ENCODE measurements around the gene TNRC6B.
"Not testable (repeated sequence)": the region's sequence is repeated elsewhere in the genome, so short reads cannot be mapped to it uniquely, and the experiment has no call there.

The TNRC6B gene

GRCh38 chr22:40222979-40223378 is 45.3 kb downstream of the TNRC6B start:
- not testable (repeated sequence) for H3K23ac ChIP-seq (ENCODE audit: low read length in 2 of 2); H4K91ac ChIP-seq (ENCODE audit: low read length); H3K36me3 ChIP-seq (ENCODE audit: control insufficient read depth in 1 of 2, insufficient read depth in 2 of 2, low read depth in 1 of 2, low read length in 2 of 2); H2AK5ac ChIP-seq (ENCODE audit: low read length, severe bottlenecking); H3K4ac ChIP-seq (ENCODE audit: low read depth in 1 of 2, low read length in 2 of 2); H2AFZ ChIP-seq (ENCODE audit: low read depth, low read length); H3K9me3 ChIP-seq (ENCODE audit: control insufficient read depth, low read length); H3K4me2 ChIP-seq (ENCODE audit: low read length, poor library complexity, severe bottlenecking); H2BK15ac ChIP-seq (ENCODE audit: low read depth, poor library complexity, severe bottlenecking); H3K27ac ChIP-seq (ENCODE audit: low read length, poor library complexity, severe bottlenecking); H2BK120ac ChIP-seq (ENCODE audit: low read depth, low read length); H3K14ac ChIP-seq (ENCODE audit: low read length in 2 of 2); H3K4me3 ChIP-seq (ENCODE audit: insufficient read depth in 1 of 2, low read depth in 1 of 2, low read length in 2 of 2); H3K18ac ChIP-seq (ENCODE audit: low read depth in 1 of 2, low read length in 2 of 2); H2BK12ac ChIP-seq (ENCODE audit: low read length in 2 of 2); H2BK5ac ChIP-seq (ENCODE audit: low read depth, low read length, poor library complexity, severe bottlenecking); H3K9ac ChIP-seq (ENCODE audit: low read length); H4K8ac ChIP-seq (ENCODE audit: low read length); DNase-seq; H3K27me3 ChIP-seq (ENCODE audit: control insufficient read depth in 1 of 2, insufficient read depth in 1 of 2, low read length in 2 of 2)
- Histone ChIP-seq H3K4me1 (ENCODE audit: control insufficient read depth, insufficient read depth, low read depth, low read length) (peaks cover 17% of the 10 kb centered on the region), H3K79me1 (replicated peaks; ENCODE audit: low read length, poor library complexity, severe bottlenecking) (peaks cover 49% of the 10 kb centered on the region)
- 97% methylated on average over 7 of the region's 8 CpGs for WGBS

DNA sequence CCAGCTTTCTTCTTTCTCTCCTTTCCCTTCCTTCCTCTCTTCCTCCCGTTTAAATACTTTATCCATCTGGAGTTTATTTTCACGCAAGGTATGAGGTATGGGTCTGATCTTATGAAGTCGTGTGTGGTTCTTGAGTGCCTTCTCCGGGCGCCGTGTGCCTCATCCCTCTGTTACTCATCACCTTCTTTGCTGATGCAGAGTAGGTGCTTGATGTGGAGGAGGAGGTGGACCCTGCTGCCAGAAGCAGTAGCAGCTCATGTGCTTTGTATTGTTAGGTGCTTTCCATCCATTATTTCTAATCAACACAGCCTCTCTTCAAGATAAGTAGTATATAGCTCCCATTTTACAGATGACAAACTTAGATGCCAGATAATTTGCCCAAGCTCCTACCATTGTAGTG is 47.0 kb downstream of the TNRC6B start:
- Histone ChIP-seq H2BK12ac (ENCODE audit: low read length in 2 of 2) (no peak overlapping the region), H3K4me2 (ENCODE audit: low read length, poor library complexity, severe bottlenecking) (no peak overlapping the region)
- WGBS = 88% methylated on average over 4 of the region's 6 CpGs

DNA sequence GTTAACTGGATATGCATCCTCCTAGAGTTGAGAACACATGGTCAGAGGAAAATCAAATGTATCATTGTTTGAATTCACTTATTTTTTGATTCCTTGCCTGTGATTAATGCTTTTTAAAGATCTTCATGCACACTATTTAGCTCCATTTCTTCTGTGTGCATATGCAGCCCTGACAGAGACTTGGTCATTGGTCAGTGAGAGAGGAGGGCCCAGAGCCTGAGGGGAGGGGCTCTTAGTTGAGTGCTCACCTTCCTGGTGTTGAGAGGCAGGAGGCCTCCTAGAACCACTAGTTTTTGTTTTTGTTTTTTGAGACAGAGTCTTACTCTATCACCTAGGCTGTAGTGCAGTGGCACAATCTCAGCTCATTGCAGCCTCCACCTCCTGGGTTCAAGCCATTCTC is 48.9 kb downstream of the TNRC6B start:
- Histone ChIP-seq H2BK12ac (ENCODE audit: low read length in 2 of 2) (no peak overlapping the region), H4K8ac (ENCODE audit: low read length) (no peak overlapping the region), H2BK15ac (ENCODE audit: low read depth, poor library complexity, severe bottlenecking) (no peak overlapping the region), H3K9me3 (ENCODE audit: control insufficient read depth, low read length) (no peaks in the 10 kb centered on the region), H3K18ac (ENCODE audit: low read depth in 1 of 2, low read length in 2 of 2) (no peak overlapping the region), H3K4me2 (ENCODE audit: low read length, poor library complexity, severe bottlenecking) (no peak overlapping the region), H3K27me3 (ENCODE audit: control insufficient read depth in 1 of 2, insufficient read depth in 1 of 2, low read length in 2 of 2) (no peaks in the 10 kb centered on the region), H3K79me1 (replicated peaks; ENCODE audit: low read length, poor library complexity, severe bottlenecking) (peaks cover 24% of the 10 kb centered on the region), H2AK5ac (ENCODE audit: low read length, severe bottlenecking) (no peak overlapping the region), H4K91ac (ENCODE audit: low read length) (no peak overlapping the region), H2BK120ac (ENCODE audit: low read depth, low read length) (no peak overlapping the region), H3K27ac (ENCODE audit: low read length, poor library complexity, severe bottlenecking) (no peak overlapping the region), H2AFZ (ENCODE audit: low read depth, low read length) (no peak overlapping the region), H3K9ac (ENCODE audit: low read length) (no peak overlapping the region), H3K4ac (ENCODE audit: low read depth in 1 of 2, low read length in 2 of 2) (no peak overlapping the region), H3K4me1 (ENCODE audit: control insufficient read depth, insufficient read depth, low read depth, low read length) (peaks cover 7% of the 10 kb centered on the region), H3K36me3 (ENCODE audit: control insufficient read depth in 1 of 2, insufficient read depth in 2 of 2, low read depth in 1 of 2, low read length in 2 of 2) (peaks cover 0 to 24% of the 10 kb centered on the region in 2 experiments), H3K14ac (ENCODE audit: low read length in 2 of 2) (no peak overlapping the region), H3K4me3 (ENCODE audit: insufficient read depth in 1 of 2, low read depth in 1 of 2, low read length in 2 of 2) (no peak overlapping the region), H2BK5ac (ENCODE audit: low read depth, low read length, poor library complexity, severe bottlenecking) (no peak overlapping the region), H3K23ac (ENCODE audit: low read length in 2 of 2) (no peak overlapping the region)
- DNase-seq = no peak

More for the DNA sequence above, 47.0 kb downstream of the TNRC6B start:
- H3K27me3 ChIP-seq (ENCODE audit: control insufficient read depth in 1 of 2, insufficient read depth in 1 of 2, low read length in 2 of 2) = no peaks in the 10 kb centered on the region
- H3K36me3 ChIP-seq (ENCODE audit: control insufficient read depth in 1 of 2, insufficient read depth in 2 of 2, low read depth in 1 of 2, low read length in 2 of 2) = peaks cover 0 to 17% of the 10 kb centered on the region in 2 experiments
- no peak overlapping the region for H2BK15ac ChIP-seq (ENCODE audit: low read depth, poor library complexity, severe bottlenecking)
- no peak overlapping the region for H3K14ac ChIP-seq (ENCODE audit: low read length in 2 of 2)
- no peak overlapping the region for H3K27ac ChIP-seq (ENCODE audit: low read length, poor library complexity, severe bottlenecking)
- H4K91ac ChIP-seq (ENCODE audit: low read length) = no peak overlapping the region
- no peak overlapping the region for H4K8ac ChIP-seq (ENCODE audit: low read length)
- no peak for DNase-seq
- peaks cover 14% of the 10 kb centered on the region for H3K4me1 ChIP-seq (ENCODE audit: control insufficient read depth, insufficient read depth, low read depth, low read length)
- H3K4ac ChIP-seq (ENCODE audit: low read depth in 1 of 2, low read length in 2 of 2) = no peak overlapping the region
- peaks cover 39% of the 10 kb centered on the region for H3K79me1 ChIP-seq (replicated peaks; ENCODE audit: low read length, poor library complexity, severe bottlenecking)
- H3K4me3 ChIP-seq (ENCODE audit: insufficient read depth in 1 of 2, low read depth in 1 of 2, low read length in 2 of 2) = no peak overlapping the region
- H3K23ac ChIP-seq (ENCODE audit: low read length in 2 of 2) = no peak overlapping the region
- no peaks in the 10 kb centered on the region for H3K9me3 ChIP-seq (ENCODE audit: control insufficient read depth, low read length)
- no peak overlapping the region for H2AK5ac ChIP-seq (ENCODE audit: low read length, severe bottlenecking)
- no peak overlapping the region for H3K9ac ChIP-seq (ENCODE audit: low read length)
- H2BK5ac ChIP-seq (ENCODE audit: low read depth, low read length, poor library complexity, severe bottlenecking) = no peak overlapping the region
- no peak overlapping the region for H3K18ac ChIP-seq (ENCODE audit: low read depth in 1 of 2, low read length in 2 of 2)
- no peak overlapping the region for H2AFZ ChIP-seq (ENCODE audit: low read depth, low read length)
- no peak overlapping the region for H2BK120ac ChIP-seq (ENCODE audit: low read depth, low read length)

- Histone ChIP-seq H2BK15ac (ENCODE audit: low read depth, poor library complexity, severe bottlenecking) (no peak overlapping the region), H3K9ac (ENCODE audit: low read length) (no peak overlapping the region), H3K4ac (ENCODE audit: low read depth in 1 of 2, low read length in 2 of 2) (no peak overlapping the region), H2AK5ac (ENCODE audit: low read length, severe bottlenecking) (no peak overlapping the region), H3K9me3 (ENCODE audit: control insufficient read depth, low read length) (no peaks in the 10 kb centered on the region), H2BK5ac (ENCODE audit: low read depth, low read length, poor library complexity, severe bottlenecking) (no peak overlapping the region), H3K27me3 (ENCODE audit: control insufficient read depth in 1 of 2, insufficient read depth in 1 of 2, low read length in 2 of 2) (no peaks in the 10 kb centered on the region), H3K14ac (ENCODE audit: low read length in 2 of 2) (no peak overlapping the region), H3K4me3 (ENCODE audit: insufficient read depth in 1 of 2, low read depth in 1 of 2, low read length in 2 of 2) (no peak overlapping the region), H3K79me1 (replicated peaks; ENCODE audit: low read length, poor library complexity, severe bottlenecking) (peaks cover 22% of the 10 kb centered on the region), H3K18ac (ENCODE audit: low read depth in 1 of 2, low read length in 2 of 2) (no peak overlapping the region), H4K8ac (ENCODE audit: low read length) (no peak overlapping the region), H2BK12ac (ENCODE audit: low read length in 2 of 2) (no peak overlapping the region), H3K36me3 (ENCODE audit: control insufficient read depth in 1 of 2, insufficient read depth in 2 of 2, low read depth in 1 of 2, low read length in 2 of 2) (peaks cover 14 to 40% of the 10 kb centered on the region in 2 experiments), H3K27ac (ENCODE audit: low read length, poor library complexity, severe bottlenecking) (no peak overlapping the region), H3K4me1 (ENCODE audit: control insufficient read depth, insufficient read depth, low read depth, low read length) (peaks cover 2% of the 10 kb centered on the region), H3K23ac (ENCODE audit: low read length in 2 of 2) (no peak overlapping the region), H3K4me2 (ENCODE audit: low read length, poor library complexity, severe bottlenecking) (no peak overlapping the region), H4K91ac (ENCODE audit: low read length) (no peak overlapping the region), H2AFZ (ENCODE audit: low read depth, low read length) (no peak overlapping the region), H2BK120ac (ENCODE audit: low read depth, low read length) (no peak overlapping the region)
- 97% methylated on average over 6 of the region's 6 CpGs for WGBS
- DNase-seq = no peak
Observed at GRCh38 chr22:40231618-40232313, 54.0 kb downstream of the TNRC6B start.

Data from mesenchymal stem cell (in vitro differentiated cells and primary cell).